HuH-7.5 (cell line): ENCODE results near the gene UBE2N.

ENCODE experiments used
- DNase-seq: peaks from one replicate; pipeline ENCODE4 v3.0.0; 2011; ENCODE audit warnings: low spot score

The UBE2N gene

DNA sequence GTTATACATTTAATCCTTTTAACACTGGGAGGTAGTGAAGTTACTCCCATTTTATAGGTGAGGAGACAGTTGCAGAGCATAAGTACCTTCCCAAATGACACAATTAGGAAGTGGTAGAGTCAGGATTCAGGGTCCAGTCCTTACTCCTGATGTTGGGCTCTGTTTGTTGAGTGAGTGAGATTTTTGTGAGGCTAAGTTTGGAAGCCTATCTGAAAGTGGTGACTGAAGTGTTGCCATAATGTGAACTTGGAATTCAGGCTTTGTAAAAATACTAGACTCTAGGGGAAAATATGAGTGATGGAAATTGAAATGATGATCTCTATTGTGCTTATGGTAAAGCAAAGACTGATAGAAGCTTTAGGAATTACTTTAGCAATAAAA, 61.8 kb downstream of the UBE2N start:
- DNase-seq = no peak

DNA sequence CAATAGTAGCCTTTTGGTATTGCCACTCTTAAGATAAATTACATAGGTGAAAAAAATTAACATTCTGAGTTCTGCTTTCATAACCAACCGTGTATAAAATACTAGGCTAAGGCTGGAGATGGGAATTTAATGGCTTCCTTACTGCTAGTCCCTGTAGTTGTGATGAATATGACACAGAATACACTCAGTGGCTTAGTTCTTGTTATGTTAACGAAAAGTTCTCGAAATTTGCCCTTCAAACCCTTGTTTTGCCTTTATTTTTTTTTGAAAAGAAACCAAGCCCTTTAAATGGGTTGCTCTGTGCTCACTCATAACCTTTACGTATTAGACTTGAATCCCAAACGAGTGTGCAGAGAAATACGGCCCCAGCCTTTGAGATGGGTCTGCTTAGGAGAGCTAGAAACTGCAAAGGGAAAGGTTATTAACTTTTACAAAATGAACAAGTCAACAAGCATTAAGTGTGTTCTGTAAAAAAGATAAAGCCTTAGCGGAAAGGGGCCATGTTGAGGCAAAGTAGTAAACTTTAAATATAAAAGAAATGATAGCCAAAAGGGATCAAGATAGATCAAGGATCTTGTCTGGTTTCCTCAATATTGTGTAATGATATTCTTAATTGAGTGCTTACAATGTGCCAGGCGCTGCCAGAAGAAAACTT, 62.3 kb downstream of the UBE2N start:
- DNase-seq = no peak

GRCh38 chr12:93378998-93379325, 62.8 kb downstream of the UBE2N start:
- DNase-seq = no peak

DNA sequence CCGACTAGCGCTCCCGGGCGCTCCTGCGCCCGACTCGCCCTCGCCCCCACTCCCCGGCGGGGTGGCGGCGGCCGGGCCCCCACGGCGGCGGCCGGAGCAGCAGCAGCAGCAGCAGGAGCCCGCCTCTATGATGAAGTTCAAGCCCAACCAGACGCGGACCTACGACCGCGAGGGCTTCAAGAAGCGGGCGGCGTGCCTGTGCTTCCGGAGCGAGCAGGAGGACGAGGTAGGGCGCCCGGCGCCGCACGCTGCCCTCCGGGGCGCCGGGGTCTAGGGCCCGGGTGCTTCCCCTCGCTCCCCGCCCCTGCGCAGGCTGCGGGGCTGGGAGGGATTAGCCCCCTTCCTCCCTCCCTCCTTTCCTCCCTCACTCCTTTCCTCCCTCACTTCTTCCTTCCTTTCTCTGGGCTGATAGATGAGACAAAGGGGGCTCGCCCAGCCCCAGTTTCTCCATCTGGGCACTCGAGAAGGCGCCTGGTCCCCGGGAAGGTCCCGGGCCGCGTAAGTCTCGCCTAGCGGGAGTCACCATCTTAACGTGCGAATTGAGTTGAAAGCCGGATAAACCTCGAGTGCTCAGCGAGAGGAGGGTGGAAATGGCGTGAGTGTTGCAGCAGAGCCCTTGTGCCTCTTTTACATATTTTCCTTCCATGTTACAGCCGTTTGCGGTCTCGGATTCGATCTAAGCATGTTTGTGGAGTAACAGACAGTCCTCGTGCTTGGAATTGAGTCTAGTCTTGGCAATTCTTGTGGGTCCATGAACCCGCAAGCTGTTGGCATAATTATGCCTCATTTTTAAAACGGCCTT, 63.4 kb downstream of the UBE2N start:
- DNase-seq = peak; percentile 70

- DNase-seq = peak; percentile 88
Measured at GRCh38 chr12:93377252-93378195, 64.2 kb downstream of the UBE2N start, which contains the start of gene NUDT4. Gene NUDT4, plus strand, starts transcription at chr12:93377925. Its CDS starts 398 bp downstream, at chr12:93378323.

DNA sequence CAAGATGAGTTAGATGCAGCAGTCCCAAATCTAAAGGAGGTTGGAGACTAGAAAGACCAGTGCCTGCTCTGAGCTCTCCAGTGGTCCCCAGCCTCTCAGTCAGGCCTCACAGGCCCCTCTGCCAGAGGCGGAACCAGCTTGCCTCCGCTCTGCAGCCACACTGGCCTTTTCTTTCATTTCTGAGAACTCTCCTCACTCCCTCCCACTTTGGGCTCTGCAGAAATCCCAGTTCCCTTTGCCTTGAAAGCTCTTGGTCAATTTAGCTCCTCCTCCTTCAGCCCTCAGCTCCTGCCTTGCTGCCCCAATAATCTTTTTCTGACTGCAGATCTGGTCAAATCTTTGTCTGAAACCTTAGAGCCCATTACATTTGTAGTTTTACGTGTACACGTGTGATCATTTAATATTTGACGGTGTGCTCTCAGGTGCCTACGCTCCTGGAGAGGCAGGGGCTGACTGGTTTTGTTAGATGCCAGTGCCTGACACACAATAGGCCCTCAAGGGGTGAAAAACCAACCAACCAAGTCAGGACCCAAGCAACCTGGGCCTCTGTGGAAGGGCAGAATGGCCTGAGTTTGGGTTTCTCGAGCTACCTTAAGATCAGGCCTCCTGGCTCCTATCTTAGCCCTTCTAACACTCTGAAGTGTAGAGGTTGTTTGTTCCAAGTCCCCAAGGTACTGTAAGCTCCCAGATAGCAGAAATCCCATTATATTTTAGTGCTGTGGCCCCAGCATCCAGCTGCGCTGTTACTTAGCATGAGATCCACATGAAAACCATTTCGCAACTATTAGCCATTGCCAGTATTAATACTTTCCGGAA, 65.1 kb downstream of the UBE2N start:
- no peak for DNase-seq

- no peak for DNase-seq
Measured at GRCh38 chr12:93375906-93376305, 65.8 kb downstream of the UBE2N start.

DNA sequence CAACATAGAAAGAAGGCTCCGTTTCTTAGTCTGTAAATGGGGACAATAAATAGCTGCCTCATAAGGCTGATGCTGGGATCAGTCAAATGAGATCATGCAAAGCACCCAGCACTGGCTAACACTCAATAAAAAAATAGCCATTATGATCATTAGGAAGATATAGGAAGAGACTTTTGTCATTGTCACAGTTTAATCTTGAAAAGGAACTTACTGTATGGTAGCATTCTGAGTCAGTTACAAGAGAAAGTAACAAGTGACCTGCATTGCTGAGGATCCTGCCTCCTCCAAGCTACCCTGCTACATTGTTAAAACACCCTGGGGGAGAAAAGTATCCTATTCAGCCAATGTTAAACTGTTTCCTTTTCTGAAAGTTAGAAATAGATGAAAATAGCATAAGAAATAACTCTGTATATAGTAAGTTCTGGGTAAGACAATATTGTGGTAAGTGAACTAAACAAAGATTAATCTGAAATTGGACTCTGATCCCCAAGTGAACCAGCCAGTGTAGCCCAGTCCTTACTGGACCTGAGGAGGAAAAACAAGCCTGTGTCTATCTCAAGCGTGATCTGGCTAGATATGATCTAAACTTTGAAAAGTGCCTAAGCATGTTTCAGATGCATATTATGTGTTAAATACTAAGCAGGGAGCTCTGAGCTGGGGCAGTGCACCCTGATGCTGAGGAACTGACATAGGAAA, 67.6 kb downstream of the UBE2N start:
- DNase-seq = no peak

- DNase-seq = no peak
Measured at GRCh38 chr12:93370947-93371346, 70.8 kb downstream of the UBE2N start.

DNA sequence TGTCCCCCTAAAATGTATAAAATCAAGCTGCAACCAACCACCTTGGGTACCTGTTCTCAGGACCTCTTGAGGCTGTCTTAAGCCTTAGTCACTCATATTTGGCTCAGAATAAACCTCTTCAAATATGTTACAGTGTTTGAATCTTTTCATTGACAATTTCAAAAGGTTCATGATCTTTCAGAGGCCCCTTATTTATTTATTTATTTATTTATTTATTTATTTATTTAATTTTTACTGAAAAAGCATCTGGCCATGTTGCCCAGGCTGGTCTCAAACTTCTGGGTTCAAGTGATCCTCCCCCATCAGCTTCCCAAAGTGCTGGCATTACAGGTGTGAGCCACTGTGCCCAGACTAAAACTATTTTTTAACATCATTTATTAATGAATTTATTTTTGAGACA, 72.2 kb downstream of the UBE2N start:
- no peak for DNase-seq

DNA sequence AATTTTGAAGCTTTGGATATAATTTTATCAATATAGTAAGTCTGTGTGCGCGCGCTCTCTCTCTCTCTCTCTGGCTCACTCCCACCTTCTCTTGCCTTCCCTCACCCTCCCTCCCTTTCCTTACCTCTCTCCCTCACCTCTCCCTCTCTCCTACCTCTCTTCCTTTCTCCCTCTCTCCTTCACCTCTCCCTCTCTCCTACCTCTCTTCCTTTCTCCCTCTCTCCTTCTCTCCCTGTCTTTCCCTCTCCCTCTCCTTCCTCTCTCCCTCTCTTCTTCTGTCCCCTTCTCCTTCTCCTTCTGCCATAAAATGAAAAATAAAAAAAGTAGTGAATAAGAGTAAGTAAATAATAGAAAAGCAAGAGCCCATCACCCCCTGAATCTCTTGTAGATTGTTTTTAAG, 73.0 kb downstream of the UBE2N start:
- no peak for DNase-seq

DNA sequence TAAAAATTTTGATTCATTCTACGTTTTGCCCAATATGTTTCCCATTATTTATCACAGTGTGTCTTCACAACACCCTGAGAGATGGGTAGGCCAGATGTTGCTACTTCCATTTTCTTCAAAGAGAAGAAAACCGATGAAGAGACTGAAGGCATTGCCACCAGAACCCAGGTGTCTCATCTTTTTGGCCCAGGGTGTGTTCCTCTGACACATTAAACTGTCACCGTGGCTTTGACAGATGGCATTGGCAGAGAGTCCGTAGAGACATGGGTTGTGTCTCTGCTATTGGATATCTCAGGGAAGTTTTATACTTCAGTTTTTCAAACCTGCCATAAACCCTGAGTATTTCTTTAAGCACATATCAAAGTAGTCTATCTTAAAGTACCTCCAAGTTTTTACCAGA, 75.3 kb downstream of the UBE2N start:
- no peak for DNase-seq

DNA sequence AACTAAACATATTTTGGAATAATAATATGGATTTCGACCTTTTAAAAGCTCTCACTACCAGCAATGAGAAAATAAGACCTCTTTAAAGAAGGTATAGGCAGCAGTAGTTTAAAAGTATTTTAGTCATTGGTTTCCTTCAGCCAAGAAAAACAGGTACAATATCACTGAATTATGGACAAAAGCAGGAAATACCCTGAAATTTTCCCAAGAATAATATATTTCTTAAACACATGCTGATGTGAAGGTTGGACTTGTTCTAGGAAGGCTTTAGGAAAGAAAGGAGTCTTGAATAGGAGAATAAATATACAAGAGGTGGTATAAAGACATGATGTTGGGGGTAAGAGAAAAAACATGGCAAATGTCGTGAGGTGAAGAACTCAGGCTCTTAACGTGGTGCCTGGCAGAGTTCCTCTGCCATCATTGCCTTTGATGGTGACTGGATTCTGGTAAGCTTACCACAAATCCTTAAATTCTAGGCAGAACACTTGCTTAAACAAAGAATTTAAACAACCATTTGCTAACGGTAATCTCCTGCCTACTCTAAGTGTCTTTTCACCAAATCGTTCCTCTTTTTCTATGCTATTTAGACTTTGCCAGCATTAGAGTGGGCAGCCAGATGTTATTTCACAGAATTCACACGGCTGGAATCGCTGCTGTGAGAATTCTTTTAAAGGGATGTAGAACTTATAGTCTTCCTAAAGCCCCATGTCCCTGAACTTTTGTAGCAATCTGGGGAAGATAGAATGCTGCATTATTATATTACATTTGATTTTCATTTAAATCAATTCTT, 75.9 kb downstream of the UBE2N start:
- no peak for DNase-seq

- DNase-seq = no peak
Measured at GRCh38 chr12:93363841-93364297, 77.9 kb downstream of the UBE2N start.

DNA sequence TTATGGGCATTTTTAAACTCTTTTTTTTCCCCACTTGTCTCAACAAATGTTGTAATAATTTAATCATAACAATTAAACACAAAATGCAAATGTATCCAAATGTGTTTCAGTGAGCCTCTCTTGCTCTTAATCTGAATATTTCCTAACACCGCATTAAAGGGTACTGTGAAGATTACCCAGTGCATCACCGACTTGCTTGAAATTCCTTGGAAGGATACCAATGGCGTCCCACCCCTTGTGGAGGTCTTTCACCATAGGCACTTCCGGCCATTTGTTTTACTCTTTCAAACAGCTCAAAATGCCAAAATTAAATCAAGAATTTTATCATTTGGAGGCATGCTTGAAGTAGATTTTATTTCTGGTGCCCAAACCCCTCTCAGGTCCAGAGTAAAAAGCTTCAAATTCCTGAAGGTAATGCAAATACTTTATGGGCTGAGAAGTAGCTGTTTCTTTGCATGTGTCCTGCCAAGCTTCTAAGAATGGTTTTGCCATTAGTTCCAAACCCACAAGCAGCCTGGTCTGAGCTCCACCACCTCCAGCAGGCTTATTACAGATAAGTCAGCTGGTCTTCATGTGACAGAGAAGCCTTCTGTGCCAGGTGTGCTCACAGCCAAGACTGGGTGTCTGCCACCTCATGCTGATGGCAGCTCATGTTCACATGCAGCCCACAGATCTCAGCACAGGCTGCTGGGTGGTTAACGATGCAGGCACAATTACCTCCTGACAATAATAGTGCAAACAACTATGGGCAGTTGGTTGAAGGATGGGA, 80.4 kb downstream of the UBE2N start:
- DNase-seq = no peak

DNA sequence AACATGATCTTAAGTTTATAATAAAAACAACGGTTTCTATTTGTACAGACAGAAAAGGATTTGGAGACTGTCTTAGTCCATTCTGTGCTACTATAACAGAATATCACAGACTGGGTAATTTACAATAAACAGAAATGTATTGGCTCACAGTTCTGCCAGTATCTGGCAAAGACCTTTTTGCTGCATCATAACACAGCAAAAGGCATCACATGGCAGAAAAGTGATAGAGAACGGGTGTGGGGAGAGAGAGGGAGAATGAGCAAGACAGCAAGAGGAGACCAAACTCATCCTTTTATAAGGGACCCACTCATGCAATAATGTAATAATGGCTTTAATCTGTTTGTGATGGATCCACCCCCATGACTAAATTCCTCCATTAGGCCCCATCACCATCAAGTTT, 81.1 kb downstream of the UBE2N start:
- DNase-seq = no peak

DNA sequence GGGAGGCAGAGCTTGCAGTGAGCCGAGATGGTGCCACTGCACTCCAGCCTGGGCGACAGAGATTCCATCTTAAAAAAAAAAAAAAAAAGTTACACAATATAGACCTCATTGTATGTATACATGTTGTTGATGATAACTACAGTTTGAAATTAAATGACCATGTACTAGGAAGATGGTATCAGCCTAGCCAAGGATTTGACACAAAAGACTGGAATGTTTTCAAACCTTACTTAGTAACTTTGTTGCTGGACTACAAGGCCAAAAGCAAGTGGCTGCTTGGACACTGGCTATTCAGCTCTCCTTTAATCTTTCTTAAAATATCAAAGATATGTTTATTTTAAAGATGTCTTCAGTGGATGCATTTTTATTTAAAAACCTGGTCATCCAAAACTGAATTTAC, 82.9 kb downstream of the UBE2N start:
- DNase-seq = no peak

DNA sequence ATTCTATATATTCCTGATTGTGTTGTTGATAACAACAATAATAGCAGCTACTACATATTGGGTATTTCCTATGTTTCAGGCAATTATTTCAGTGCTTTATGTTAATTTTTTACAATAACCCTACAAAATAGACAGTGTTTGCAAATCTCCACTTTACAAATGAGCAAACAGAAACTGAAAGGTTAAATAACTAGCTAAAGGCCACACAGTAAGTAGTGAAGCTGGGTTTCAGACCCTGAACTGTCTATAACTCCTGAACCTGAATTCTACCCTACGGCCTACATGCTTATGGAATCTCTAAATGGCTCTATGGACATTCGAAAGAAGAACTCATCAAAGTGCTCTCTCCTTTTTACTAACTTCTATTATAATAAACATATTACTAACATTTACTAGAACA, 83.7 kb downstream of the UBE2N start:
- DNase-seq = no peak

- no peak for DNase-seq
Measured at GRCh38 chr12:93356214-93356613, 85.5 kb downstream of the UBE2N start.
